Activated CD4-positive, CD25-positive, alpha-beta regulatory T cell treated with anti-CD3 and anti-CD28 coated beads, Interleukin-2, amount 50 U/mL, for 72 hours (primary cell): ENCODE data around the gene ANO4.

Source experiments
- DNase-seq: peaks from one replicate; pipeline ENCODE4 v3.0.0; 2021

The ANO4 gene

GRCh38 chr12:100820314-100820713 lies 25.7 kb downstream of the ANO4 start:
- no peak for DNase-seq

GRCh38 chr12:100823963-100824362 lies 29.4 kb downstream of the ANO4 start:
- no peak for DNase-seq

GRCh38 chr12:100824476-100824875 lies 29.9 kb downstream of the ANO4 start:
- no peak for DNase-seq

GRCh38 chr12:100826323-100826722 lies 31.7 kb downstream of the ANO4 start:
- DNase-seq: no peak

- DNase-seq: no peak
These were observed 33.4 kb downstream of the ANO4 start for GRCh38 chr12:100827901-100828520.

GRCh38 chr12:100830003-100830795 lies 35.6 kb downstream of the ANO4 start:
- DNase-seq: no peak

- DNase-seq: no peak
These were observed 38.7 kb downstream of the ANO4 start for GRCh38 chr12:100833282-100833681.

- no peak for DNase-seq
These were observed 46.2 kb downstream of the ANO4 start for GRCh38 chr12:100840748-100841147.

- DNase-seq: no peak
These were observed 47.6 kb downstream of the ANO4 start for GRCh38 chr12:100842156-100842555.

GRCh38 chr12:100843061-100843460 lies 48.5 kb downstream of the ANO4 start:
- no peak for DNase-seq

- DNase-seq: no peak
These were observed 50.5 kb downstream of the ANO4 start for GRCh38 chr12:100845095-100845494.

GRCh38 chr12:100851637-100852036 lies 57.1 kb downstream of the ANO4 start:
- DNase-seq: no peak

- no peak for DNase-seq
These were observed 62.8 kb downstream of the ANO4 start for GRCh38 chr12:100857418-100857817.

GRCh38 chr12:100857971-100858370 lies 63.4 kb downstream of the ANO4 start:
- DNase-seq: no peak

- DNase-seq: no peak
These were observed 64.1 kb downstream of the ANO4 start for GRCh38 chr12:100858656-100859055.

GRCh38 chr12:100859063-100859627 lies 64.6 kb downstream of the ANO4 start:
- no peak for DNase-seq

GRCh38 chr12:100860611-100861010 lies 66.0 kb downstream of the ANO4 start:
- no peak for DNase-seq

- DNase-seq: no peak
These were observed 68.1 kb downstream of the ANO4 start for GRCh38 chr12:100862676-100863075.

- DNase-seq: no peak
These were observed 69.8 kb downstream of the ANO4 start for GRCh38 chr12:100864366-100864765.

GRCh38 chr12:100867639-100868393 lies 73.2 kb downstream of the ANO4 start:
- DNase-seq: no peak

GRCh38 chr12:100868487-100868886 lies 73.9 kb downstream of the ANO4 start:
- no peak for DNase-seq

- DNase-seq: no peak
These were observed 76.7 kb downstream of the ANO4 start for GRCh38 chr12:100871195-100871734.

- DNase-seq: no peak
These were observed 80.6 kb downstream of the ANO4 start for GRCh38 chr12:100875156-100875555.
